A673 (cell line): ENCODE results near the gene TP53BP2. TPM values are rescaled to one million over a fixed set of nuclear protein-coding genes. Genes with fewer than 3 reads are reported as not detected.

Source experiments
- BruUV-seq: library from RNA; stranded (reverse); fragments of 400-500 nt; replicated peaks from 2 replicates; lab custom pipeline; 2021; lab: Mats Ljungman, UMichigan
- CTCF ChIA-PET: fragments of 300-600 bp; sonication (Branson Sonifier 250); formaldehyde crosslinking; loops from one replicate; lab custom pipeline; 2022; ENCODE audit warnings: antibody characterized with exemption; lab: Charles Lee
- POLR2A ChIA-PET: fragments of 300-600 bp; sonication (Branson Sonifier 250); formaldehyde crosslinking; loops from one replicate; lab custom pipeline; 2022; ENCODE audit warnings: antibody characterized with exemption; ENCODE audit not compliant: low non-redundant PET; lab: Charles Lee
- DNase-seq: peaks from one replicate; pipeline ENCODE4 v3.0.0-alpha.2; 2015; ENCODE audit warnings: low spot score
- H3K27ac ChIP-seq: fragments of 200-600 bp; sonication (generic); 2 replicates; pipeline ENCODE4 v1.5.1; 2016; ENCODE audit warnings: mixed run types, low read depth, mild to moderate bottlenecking, mixed read lengths, antibody characterized with exemption, low read length; ENCODE audit not compliant: poor library complexity, severe bottlenecking
- H3K27me3 ChIP-seq: fragments of 200-600 bp; sonication (generic); replicated peaks from 2 replicates; pipeline ENCODE4 v1.6.1; 2017; ENCODE audit warnings: mixed run types, low read depth, mild to moderate bottlenecking, mixed read lengths, antibody characterized with exemption, low read length; ENCODE audit not compliant: insufficient read depth, poor library complexity
- H3K36me3 ChIP-seq: fragments of 200-600 bp; sonication (generic); 2 replicates; pipeline ENCODE4 v1.6.1; 2016; ENCODE audit warnings: mixed run types, mild to moderate bottlenecking, mixed read lengths, antibody characterized with exemption, low read length; ENCODE audit not compliant: insufficient read depth, poor library complexity, severe bottlenecking
- H3K4me1 ChIP-seq: fragments of 200-600 bp; sonication (generic); 2 replicates; pipeline ENCODE4 v1.6.1; 2017; ENCODE audit warnings: mixed run types, mild to moderate bottlenecking, mixed read lengths, antibody characterized with exemption, low read length; ENCODE audit not compliant: insufficient read depth, poor library complexity, severe bottlenecking
- H3K4me3 ChIP-seq: fragments of 200-600 bp; sonication (generic); 2 replicates; pipeline ENCODE4 v1.5.1; 2016; ENCODE audit warnings: low read depth, mixed run types, mild to moderate bottlenecking, mixed read lengths, low read length; ENCODE audit not compliant: poor library complexity, severe bottlenecking
- H3K9me3 ChIP-seq: fragments of 200-600 bp; sonication (generic); 2 replicates; pipeline ENCODE4 v1.6.1; 2016; ENCODE audit warnings: mixed run types, low read depth, mild to moderate bottlenecking, mixed read lengths, antibody characterized with exemption, low read length; ENCODE audit not compliant: poor library complexity, severe bottlenecking
- CTCF ChIP-seq: fragments of 300-800, 200-600 bp; sonication (generic); conservative IDR thresholded peaks from 2 replicates; pipeline ENCODE4 v1.5.1; 2017; ENCODE audit warnings: low read depth, mild to moderate bottlenecking, antibody characterized with exemption, low read length, moderate library complexity, mixed read lengths
- EZH2 ChIP-seq: fragments of 200-600 bp; sonication (generic); IDR thresholded peaks from 2 replicates; pipeline ENCODE4 v1.6.1; 2017; ENCODE audit warnings: borderline replicate concordance, low read depth, mild to moderate bottlenecking, mixed read lengths, antibody characterized with exemption, low read length; ENCODE audit not compliant: poor library complexity, severe bottlenecking
- intact Hi-C: fragments of 100-400 bp; cut with micrococcal nuclease; formaldehyde crosslinking; loops from one replicate; pipeline ENCODE4 v1.10.0; 2022; ENCODE audit not compliant: unreplicated experiment
- total RNA-seq: library from RNA; stranded (reverse); gene quantifications from 2 replicates; pipeline ENCODE4 v1.2.3, GENCODE V29; 2021

TP53BP2 gene
- total RNA-seq, 1 experiment from 2014 or later: 93.3 TPM

- CTCF ChIA-PET: no interaction called here
- TF ChIP-seq CTCF: no peak
- no peak for TF ChIP-seq EZH2
- POLR2A ChIA-PET: interaction anchor here (0.7 kb wide), 1 partner anchor 39 kb away, joined by 3 read pairs; no protein-coding TSS in a partner anchor
These were observed 2.8 kb upstream of the TP53BP2 start for GRCh38 chr1:223848536-223848935.

GRCh38 chr1:223847781-223848345 is 2.1 kb upstream of the TP53BP2 start:
- H3K36me3 ChIP-seq: no peaks in the 10 kb centered on the region
- intact Hi-C loops: no loop called here
- BruUV-seq: no TSS peak
- H3K9me3 ChIP-seq: no peaks in the 10 kb centered on the region
- H3K27me3 ChIP-seq: no peaks in the 10 kb centered on the region
- H3K27ac ChIP-seq: no peak overlapping the region
- no peak for TF ChIP-seq EZH2
- TF ChIP-seq CTCF: no peak
- peaks cover 1% of the 10 kb centered on the region for H3K4me1 ChIP-seq
- H3K4me3 ChIP-seq: no peak overlapping the region
- ChIA-PET CTCF (no interaction called here), POLR2A (interaction anchor here (0.7 kb wide), 1 partner anchor 38 kb away, joined by 3 read pairs; no protein-coding TSS in a partner anchor)
- no peak for DNase-seq

More at GRCh38 chr1:223848536-223848935, 2.8 kb upstream of the TP53BP2 start:
- intact Hi-C loops: no loop called here
- H3K9me3 ChIP-seq: no peaks in the 10 kb centered on the region
- H3K36me3 ChIP-seq: no peaks in the 10 kb centered on the region
- no peak for DNase-seq
- no peak overlapping the region for H3K4me3 ChIP-seq
- H3K4me1 ChIP-seq: no peaks in the 10 kb centered on the region
- no peak overlapping the region for H3K27ac ChIP-seq
- BruUV-seq: no TSS peak
- no peaks in the 10 kb centered on the region for H3K27me3 ChIP-seq

- TF ChIP-seq EZH2 (no peak), CTCF (no peak)
- no peaks in the 10 kb centered on the region for H3K9me3 ChIP-seq
- no peaks in the 10 kb centered on the region for H3K27me3 ChIP-seq
- ChIA-PET CTCF (interaction anchor here (1.5 kb wide), 1 partner anchor 33 kb away, joined by 3 read pairs; no protein-coding TSS in a partner anchor), POLR2A (interaction anchor here (0.6 to 2.1 kb wide), 2 partner anchors 25 to 118 kb away, joined by 3 to 11 read pairs; no protein-coding TSS in a partner anchor)
- peak overlapping the region; percentile 99 for H3K27ac ChIP-seq
- intact Hi-C loops: no loop called here
- no TSS peak for BruUV-seq
- peak; percentile 65 for DNase-seq
- H3K4me3 ChIP-seq: peak overlapping the region; percentile 91
- no peaks in the 10 kb centered on the region for H3K36me3 ChIP-seq
- peaks cover 7% of the 10 kb centered on the region for H3K4me1 ChIP-seq
These were observed 524 bp downstream of the TP53BP2 start for GRCh38 chr1:223845037-223845809.
